ENCODE data around the gene NRP1.

Gene NRP1

DNA sequence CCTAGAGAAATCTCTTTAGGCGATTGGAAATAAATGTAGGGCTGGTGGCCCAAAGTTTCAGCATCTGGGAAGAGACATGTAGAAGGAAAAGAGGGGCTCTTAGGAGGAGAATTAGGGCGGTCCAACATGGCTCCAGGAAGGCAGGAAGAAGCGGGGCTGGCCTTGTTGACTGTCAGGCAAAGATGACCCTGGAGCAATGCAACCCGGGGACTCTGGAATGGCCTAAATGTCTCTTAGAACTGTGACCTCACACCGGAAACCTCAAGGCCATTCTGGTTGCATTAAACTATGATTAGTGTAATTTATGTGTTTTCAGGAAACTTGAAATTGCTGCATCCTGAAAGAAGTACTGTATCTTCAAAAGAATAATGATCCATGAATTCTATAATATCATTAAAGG lies 66.8 kb downstream of the NRP1 start:
- DNase-seq (ENCODE audit: low read depth in 1 of 2, low spot score in 1 of 2), result no peak

DNA sequence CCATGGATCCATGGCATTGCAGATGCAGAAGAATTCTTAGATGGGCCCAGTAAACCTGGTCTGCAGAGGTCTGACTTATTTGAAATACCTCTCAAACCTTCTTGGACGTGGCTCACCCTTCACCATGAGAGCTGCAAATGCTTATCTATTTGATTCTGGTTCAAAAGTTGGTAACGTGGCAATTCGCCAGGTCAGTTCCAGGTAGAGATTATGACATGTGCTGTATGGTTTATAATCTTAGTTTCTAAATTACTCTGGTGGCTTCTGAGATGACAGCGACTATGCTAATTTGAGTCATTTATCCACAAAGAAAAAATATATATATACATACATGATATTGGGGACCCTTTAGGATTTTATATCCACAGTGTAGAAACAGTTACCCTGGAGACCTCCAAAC lies 68.8 kb downstream of the NRP1 start:
- peak in 1 of 2 donors; percentile 29 for DNase-seq (ENCODE audit: low read depth in 1 of 2, low spot score in 1 of 2)

DNA sequence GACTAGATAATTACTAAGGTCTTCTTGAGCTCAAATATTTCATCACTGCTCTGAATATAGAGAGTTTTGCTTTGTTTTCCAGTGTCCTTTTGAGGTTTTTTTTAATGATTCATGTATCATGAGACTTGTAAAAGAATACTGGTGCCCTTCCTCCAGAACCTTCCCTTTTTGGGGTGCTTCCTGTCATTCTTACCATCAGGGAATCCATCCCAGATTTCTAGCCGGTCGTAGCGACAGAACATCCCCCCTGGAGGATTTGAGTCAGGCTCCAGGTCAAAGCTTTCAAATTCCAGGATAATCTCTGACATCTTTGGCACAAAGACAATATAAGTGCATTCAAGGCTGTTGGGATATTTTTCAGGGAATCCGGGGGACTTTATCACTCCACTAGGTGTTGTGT lies 71.0 kb downstream of the NRP1 start:
- DNase-seq (ENCODE audit: low read depth in 1 of 2, low spot score in 1 of 2), result no peak

DNA sequence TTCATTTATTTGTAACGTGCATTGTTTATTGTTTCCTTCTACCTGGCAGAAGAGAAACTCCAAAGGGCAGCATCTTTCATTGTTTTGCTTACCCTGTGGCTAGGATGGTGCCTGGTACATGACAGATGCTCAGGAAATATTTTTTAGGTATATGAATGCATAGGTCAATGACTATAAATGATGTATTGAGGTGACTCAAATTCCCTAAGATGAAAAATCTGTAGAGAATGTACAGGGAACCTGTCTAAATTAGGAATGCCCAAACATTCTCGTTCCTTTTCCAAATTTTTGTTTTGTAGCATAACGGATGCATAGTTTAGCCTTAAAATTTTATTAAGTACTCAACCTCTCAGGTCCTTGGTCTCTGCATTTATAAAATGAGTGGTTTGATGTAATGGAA lies 71.6 kb downstream of the NRP1 start:
- no peak for DNase-seq (ENCODE audit: low read depth in 1 of 2, low spot score in 1 of 2)

DNA sequence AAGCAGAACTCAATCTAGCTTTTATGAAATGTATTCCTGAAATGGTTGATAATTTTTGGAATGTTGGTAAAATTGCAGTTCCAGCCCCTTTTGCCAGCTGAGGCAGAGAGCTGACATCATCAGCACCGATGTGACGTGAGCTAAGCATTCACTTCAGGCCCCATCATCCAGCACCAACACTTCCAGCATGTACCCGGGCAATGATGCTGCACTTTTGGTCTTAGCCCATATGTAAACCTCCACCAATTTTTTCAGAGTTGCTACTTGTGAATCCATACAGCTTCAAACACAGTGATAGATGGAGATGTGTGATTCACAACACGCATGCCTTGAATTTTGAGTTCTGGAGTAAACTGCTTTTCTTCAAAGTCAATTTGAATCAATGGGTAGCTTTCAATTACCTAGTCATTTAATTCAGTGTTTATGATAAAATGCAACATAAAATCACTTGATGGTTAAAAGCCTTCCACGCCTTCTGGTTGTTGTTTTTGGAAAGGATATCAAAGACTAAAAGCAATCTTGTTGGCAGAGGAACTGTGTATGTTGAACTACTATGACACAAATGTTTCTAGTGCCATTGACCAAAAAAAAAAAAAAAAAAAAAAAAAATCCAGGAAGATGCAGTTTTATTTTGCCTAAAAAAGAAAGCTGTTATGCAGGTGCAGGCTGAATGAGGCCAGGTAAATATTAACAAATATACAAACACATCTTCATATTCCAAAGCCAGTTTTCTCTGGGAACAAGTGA lies 73.9 kb downstream of the NRP1 start:
- no peak for DNase-seq (ENCODE audit: low read depth in 1 of 2, low spot score in 1 of 2)

DNA sequence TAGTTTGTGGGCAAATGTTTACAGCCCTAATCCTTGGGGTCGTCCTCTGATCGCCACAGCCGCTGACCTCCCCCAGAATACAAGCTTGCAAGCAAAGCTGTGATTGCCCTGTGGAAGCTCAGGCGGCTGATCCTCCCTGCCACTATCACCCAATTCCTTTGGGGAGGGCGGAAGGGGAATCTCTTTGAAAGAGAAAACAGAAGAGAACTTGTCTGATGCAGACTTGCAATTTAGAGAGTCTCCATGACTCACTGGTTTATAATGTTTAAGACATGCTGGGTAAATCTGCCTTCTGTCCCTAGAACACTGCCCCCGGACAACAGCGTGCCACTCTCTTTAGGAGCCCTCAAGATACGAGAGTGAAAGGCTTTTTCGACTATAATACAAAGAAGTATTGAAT lies 75.5 kb downstream of the NRP1 start:
- DNase-seq (ENCODE audit: low read depth in 1 of 2, low spot score in 1 of 2), result no peak

DNA sequence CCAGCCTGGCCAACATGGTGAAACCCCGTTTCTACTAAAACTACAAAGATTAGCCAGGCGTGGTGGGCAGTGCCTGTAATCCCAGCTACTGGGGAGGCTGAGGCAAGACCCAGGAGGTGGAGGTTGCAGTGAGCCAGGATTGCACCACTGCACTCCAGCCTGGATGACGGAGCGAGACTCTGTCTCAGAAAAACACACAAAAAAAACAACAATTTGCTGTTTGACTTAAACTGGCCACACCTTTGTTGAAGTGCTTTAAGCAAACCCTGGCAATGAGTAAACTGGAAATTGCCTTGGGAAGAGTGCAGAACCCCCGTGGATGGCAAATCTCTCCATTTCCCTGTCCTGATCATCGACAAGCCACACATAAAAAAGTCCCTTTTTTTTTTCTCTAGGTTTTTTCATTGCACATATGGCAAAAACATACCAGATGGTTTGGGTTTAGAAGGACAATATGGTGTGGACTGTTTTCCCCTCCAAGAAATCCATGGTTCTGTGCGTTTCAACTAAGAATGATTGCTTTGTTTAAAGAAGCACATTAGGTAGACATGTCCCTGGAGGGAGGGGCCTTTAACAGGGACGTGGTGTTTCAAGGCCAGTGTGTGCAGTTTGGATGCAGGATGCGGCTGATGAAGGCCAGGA lies 76.9 kb downstream of the NRP1 start:
- no peak for DNase-seq (ENCODE audit: low read depth in 1 of 2, low spot score in 1 of 2)

DNA sequence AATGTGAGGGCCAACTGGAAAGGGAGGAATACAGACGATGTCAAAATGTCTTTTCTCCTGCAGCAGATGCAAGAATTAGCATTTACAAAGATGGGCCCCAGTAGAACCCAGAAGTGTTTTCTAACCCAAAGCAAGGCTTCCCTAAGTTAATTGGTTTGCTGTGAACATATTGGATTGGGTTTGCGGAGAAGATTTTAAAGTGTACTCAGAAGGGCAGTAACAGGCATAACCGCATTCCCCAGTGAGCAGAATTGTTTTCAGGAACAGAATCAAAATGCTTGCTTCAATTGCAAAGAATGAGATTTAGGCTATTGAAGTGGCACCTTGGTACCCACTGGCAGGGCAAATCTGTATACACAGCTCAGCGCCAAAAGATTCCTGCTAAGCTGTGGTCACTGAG lies 78.0 kb downstream of the NRP1 start:
- no peak for DNase-seq (ENCODE audit: low read depth in 1 of 2, low spot score in 1 of 2)

DNA sequence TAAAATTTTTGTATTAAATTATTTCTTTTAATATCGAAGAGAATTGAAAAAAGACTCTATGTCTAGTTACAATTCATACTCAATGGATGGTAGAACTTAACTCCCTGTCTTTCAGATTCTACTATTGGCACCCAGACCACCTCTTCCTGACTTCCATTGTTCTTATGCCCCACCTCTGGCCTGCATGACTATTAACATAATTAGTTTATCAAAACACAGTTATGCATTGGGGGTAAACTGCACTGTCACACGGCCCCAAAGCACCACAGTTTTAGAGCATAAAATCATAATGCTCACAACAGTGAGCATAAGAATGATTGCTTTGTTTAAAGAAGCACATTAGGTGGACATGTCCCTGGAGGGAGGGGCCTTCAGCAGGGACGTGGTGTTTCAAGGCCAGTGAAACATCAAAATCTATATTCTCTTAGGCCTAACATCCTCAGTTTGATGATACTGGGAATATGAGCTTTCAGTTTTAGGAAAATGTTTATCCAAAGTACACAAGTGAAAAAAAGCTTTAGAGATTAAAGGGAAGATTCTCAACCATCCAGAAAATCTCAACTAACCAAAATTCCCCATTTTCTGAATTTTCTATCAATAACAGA lies 79.8 kb downstream of the NRP1 start:
- DNase-seq (ENCODE audit: low read depth in 1 of 2, low spot score in 1 of 2), result no peak

DNA sequence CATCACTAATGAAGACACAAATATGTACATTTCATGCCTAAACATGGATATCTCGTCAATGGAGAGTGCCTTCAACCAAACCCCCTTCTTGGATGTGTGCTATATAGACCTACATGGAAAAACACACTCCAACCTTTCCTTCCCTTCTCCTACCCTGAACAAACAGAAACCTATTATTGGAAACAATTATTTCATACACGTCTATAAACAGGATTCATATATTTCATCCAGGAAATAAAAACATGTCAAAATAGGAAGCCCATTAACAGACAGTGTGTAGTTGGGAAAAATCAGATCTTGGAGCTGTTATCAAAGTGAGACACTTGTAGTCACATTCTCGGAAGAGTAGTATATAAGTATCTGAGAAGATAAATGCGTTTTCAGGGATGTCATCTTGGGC lies 81.1 kb downstream of the NRP1 start:
- DNase-seq (ENCODE audit: low read depth in 1 of 2, low spot score in 1 of 2), result no peak

DNA sequence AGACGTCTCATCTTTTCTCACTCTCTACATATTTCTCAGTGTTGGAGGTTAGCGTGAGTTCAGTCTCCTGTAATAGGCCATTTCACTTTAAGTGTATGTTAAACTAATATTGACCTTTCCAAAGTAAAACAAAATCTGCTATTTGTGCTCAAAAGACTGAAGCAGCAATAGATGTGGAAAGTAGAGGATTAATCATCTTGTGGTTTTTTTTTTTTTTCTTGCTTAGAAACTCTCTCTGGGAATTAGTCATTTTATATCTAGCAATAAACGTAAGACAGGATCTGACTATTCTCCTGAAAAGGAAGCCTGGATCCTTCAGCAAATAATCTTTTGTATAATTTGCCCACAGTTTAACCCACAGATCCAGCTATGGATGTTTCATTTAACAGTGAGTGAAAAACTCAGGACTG lies 81.7 kb downstream of the NRP1 start:
- no peak for DNase-seq (ENCODE audit: low read depth in 1 of 2, low spot score in 1 of 2)

DNA sequence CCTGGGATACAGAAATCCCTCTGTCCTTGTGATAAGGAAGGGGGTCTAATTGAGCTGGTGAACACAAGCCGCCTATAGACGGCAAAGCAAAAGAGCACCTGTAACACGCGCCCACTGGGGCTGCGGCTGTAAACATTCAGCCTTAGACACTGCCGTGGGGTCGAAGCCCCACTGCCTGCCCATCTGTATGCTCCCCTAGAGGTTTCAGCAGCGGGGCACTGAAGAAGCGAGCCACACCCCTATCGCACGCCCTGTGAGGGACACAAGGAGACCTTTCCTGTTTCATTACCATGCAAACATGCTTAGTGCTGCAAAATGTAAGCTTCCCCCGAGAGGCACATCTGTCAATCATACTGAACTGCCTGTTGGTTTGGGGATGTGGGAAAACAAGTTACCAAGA lies 82.1 kb downstream of the NRP1 start:
- DNase-seq (ENCODE audit: low read depth in 1 of 2, low spot score in 1 of 2), result no peak

DNA sequence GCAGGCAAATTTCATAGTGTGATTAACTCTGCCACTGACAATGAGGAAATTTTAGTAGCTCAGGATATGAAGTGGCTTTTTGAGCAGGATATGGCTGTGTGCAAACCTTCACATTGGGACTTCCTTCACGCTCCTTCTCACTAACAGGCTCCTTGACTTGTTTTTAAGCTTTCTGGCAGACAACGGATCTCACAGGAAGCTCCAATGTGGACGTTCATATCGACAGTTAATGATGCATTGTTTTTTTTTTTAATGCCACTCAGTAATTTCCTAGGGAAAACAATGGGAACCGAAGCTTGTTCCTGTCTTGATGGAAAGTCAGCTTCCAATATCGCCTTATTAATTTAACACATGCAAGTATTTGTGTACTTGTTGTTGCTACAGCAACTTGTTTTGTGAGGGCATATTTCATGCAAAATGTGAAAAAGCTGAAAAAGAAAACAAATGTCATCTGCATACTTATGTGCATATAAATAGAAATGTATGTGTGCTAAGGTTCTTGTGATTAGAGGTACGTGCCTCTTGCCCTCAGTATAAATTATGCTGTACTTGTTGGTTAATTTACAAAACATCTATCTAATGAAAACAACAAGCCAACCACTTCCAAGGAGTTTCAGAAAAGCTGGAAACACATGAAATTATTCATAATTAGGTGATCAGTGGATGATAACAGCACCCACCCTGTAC lies 84.7 kb downstream of the NRP1 start:
- DNase-seq (ENCODE audit: low read depth in 1 of 2, low spot score in 1 of 2), result no peak

DNA sequence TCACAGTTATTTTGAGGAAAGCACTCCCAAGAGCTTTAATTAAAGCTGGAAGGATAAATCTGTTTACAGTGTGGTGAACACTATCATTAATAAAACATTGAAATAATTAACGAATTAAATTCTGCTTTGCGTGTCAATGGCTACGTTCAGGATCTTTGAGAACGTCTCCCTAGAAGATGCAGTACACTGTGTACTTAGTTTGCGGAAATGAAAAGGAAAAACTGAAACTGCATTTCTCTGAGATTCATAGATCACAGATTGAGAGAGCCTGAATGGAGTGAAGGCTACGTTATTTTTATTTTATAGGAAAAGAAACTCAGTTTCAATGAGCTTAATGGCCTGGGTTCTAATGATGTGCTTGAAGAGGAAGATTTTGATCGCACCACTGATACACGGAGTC lies 85.3 kb downstream of the NRP1 start:
- no peak for DNase-seq (ENCODE audit: low read depth in 1 of 2, low spot score in 1 of 2)

DNA sequence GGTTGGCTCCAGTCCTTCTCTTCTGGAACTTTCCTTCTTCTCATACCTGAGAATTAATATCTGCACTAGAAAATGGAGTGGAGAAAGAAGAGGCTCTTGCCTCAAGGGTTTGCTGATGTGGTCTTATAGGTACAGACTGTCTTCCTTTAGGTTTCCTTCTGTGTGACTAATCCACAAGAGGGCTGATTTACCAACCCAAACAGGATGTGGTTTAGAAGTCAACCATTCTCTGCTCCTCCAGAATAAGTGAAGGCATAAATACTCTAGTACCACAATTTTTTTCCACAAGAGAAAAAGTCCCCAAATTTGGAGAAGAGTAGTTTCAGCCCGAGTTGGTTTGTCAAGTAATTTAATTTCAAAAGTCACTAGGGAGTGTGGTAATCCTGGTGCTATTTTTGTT lies 85.8 kb downstream of the NRP1 start:
- DNase-seq (ENCODE audit: low read depth in 1 of 2, low spot score in 1 of 2), result no peak

DNA sequence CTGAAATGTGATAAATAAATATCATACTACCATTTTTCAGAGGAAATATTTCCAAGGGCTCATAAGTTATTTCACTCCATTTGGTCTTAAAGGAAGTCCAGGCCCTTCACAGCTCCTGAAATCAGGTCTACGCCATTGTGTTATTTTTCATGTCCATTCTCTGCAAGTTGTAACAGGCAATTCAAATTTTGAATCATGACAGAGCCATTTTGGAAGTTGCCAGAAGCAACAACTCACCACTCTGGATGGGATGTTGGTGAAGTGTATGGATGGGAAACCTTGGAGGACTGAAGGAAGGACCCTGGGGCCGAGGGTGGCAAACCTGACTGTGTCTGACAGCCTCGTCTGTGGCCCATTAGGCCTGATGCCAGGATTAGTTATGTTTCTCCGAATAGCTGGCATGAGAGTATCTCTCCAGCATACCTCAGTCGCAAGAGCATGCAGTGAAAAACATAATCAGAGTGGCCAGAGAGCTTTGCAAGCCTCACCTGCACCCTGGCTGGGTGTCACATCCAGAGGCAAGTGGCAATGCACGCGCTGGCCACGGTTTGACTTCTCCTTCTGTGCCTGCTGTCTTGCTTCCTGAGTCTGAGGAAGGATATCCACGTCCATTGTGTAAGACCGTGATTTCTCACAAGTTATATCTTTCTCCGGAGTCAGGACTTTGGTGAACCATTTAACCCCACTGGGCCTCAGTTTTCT lies 87.1 kb downstream of the NRP1 start:
- no peak for DNase-seq (ENCODE audit: low read depth in 1 of 2, low spot score in 1 of 2)

DNA sequence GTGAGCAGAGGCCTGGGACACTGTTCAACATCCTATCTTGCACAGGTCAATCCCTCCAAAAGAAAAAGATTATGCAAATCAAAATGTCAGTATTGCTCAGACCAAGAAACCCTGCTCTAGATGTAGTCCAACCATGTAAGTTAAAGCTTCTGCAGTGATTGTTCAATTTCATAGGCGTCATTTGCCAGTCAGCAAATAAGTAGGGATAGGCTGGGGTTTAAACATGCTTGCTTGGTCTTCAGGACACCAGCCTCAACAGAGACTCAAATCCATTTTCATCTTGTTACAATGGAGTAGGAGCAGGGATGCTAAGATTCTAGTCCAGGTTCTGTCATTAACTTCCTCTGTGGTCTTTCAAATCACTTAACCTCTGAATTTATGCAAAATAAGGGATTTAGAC lies 89.1 kb downstream of the NRP1 start:
- DNase-seq (ENCODE audit: low read depth in 1 of 2, low spot score in 1 of 2), result no peak

DNA sequence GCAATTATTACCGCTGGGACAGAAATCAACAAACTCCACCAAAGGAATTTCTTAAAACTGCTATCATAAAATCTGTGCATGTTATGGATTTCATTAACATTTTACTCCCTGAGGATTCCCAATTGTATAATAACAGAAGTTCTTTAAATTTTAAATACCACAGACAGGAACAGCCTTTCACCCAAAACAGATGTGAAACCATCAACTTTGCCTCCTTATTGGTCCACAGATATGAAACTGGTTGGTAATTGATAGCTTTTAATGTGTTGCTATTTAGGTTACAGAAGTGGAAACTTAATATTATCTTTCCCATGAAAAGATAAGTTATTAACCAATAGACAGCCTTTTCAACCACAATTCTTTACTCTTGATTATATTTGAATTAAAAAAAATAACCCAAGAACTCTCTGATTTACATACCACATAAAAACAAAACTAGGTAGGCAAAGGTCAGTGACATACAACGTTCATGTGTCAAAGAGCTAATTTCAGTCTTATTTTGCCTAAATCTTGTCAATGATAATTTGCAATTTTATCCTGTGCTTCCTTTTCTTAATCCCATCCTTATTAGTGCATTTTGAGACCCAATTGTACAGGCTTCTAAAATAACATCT lies 90.0 kb downstream of the NRP1 start:
- DNase-seq (ENCODE audit: low read depth in 1 of 2, low spot score in 1 of 2), result no peak

DNA sequence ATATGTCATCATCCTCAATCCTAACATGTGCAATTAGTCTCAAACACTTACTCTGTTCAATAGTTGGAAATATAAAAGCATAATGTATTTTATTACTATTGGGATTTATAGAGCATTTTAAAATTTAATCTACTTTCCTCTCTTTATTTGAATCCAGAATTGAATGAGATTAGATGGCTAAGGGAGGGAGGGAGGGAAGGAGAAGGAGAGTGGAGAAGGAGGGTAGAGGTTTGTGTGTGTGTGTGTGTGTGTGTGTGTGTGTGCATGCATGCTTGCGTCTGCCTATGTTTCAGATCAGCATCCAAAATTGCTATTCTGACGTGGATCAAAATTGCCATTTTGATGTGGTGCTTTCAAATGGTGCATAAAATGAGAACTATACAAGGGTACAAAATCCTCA lies 90.8 kb downstream of the NRP1 start:
- no peak for DNase-seq (ENCODE audit: low read depth in 1 of 2, low spot score in 1 of 2)

DNA sequence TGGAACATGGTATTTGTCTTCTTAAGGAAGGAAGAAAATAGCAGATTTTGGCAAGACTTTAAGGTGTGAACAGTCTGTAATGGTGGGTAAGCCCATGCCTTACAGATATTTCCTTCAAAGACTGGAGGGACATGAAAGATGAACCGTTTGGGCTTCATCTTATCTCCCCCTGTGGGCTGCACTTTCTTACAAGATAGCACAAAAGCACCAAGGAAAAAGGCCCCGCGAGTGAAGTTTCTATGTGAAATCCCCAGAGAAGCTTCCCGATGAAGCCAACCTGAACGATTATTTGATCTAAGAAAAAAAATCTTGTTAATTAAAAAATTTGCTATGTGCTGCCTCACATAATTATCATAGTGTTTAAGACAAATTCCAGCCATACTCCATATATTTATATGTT lies 91.5 kb downstream of the NRP1 start:
- no peak for DNase-seq (ENCODE audit: low read depth in 1 of 2, low spot score in 1 of 2)

DNA sequence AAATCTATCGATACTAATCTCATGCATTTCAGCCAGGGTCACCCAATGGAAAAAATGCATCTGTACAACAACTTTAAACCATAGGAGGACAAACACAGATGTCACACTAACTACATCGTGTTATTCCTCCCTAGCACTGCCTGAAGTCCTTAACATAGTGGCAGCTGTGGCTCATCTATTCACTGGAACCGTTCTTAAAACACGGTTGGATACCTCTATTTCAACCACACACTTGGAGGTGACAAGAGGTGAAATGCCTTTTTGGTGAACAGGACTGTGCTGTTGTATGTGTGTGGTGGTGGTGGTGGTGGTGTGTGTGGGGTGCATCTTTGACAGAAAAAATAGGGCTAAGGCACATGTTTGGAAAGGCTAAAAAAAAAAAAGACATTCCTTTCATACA lies 93.1 kb downstream of the NRP1 start:
- DNase-seq (ENCODE audit: low read depth in 1 of 2, low spot score in 1 of 2), result no peak
